Measurements from ENCODE around the gene IL10RB. TPM values are rescaled to one million over a fixed set of nuclear protein-coding genes. Genes with fewer than 3 reads are reported as not detected.
"Not testable (repeated sequence)": the region's sequence is repeated elsewhere in the genome, so short reads cannot be mapped to it uniquely, and the experiment has no call there.

Gene IL10RB
- total RNA-seq, 4 donors from 2014 or later: 13.1 to 23.7 (median 20.5) TPM

DNA sequence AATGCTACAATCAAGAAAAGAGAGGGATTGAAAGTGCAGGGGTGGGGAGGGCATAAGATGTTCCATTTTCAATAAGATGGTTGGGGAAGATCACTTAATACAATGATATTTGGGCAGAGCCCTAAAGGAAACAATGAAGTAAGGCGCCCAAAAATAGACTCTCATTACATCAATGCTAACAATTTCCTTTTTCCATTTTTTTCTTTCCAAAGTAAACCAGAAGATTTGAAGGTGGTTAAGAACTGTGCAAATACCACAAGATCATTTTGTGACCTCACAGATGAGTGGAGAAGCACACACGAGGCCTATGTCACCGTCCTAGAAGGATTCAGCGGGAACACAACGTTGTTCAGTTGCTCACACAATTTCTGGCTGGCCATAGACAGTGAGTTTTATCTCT is 19.7 kb upstream of the IL10RB start:
- Histone ChIP-seq H3K4me3 (no peak overlapping the region), H3K4me1 (no peaks in the 10 kb centered on the region), H3K27me3 (no peaks in the 10 kb centered on the region), H3K9me3 (no peaks in the 10 kb centered on the region), H3K36me3 (peaks cover 0 to 82% of the 10 kb centered on the region in 2 donors), H3K27ac (no peak overlapping the region)
- 89 to 91% methylated on average over 3 to 5 of the region's 5 CpGs for WGBS, 2 donors (ENCODE audit: low coverage in 1 of 2)
- ATAC-seq: no peak
- no peak for TF ChIP-seq POLR2AphosphoS5 (IDR thresholded peaks at IDR 0.05)
- TF ChIP-seq, protein P1, sequence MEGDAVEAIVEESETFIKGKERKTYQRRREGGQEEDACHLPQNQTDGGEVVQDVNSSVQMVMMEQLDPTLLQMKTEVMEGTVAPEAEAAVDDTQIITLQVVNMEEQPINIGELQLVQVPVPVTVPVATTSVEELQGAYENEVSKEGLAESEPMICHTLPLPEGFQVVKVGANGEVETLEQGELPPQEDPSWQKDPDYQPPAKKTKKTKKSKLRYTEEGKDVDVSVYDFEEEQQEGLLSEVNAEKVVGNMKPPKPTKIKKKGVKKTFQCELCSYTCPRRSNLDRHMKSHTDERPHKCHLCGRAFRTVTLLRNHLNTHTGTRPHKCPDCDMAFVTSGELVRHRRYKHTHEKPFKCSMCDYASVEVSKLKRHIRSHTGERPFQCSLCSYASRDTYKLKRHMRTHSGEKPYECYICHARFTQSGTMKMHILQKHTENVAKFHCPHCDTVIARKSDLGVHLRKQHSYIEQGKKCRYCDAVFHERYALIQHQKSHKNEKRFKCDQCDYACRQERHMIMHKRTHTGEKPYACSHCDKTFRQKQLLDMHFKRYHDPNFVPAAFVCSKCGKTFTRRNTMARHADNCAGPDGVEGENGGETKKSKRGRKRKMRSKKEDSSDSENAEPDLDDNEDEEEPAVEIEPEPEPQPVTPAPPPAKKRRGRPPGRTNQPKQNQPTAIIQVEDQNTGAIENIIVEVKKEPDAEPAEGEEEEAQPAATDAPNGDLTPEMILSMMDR (IDR thresholded peaks at IDR 0.05): no peak
- TF ChIP-seq POLR2A (IDR thresholded peaks at IDR 0.05): no peak
- no peak for TF ChIP-seq EP300 (IDR thresholded peaks at IDR 0.05)

DNA sequence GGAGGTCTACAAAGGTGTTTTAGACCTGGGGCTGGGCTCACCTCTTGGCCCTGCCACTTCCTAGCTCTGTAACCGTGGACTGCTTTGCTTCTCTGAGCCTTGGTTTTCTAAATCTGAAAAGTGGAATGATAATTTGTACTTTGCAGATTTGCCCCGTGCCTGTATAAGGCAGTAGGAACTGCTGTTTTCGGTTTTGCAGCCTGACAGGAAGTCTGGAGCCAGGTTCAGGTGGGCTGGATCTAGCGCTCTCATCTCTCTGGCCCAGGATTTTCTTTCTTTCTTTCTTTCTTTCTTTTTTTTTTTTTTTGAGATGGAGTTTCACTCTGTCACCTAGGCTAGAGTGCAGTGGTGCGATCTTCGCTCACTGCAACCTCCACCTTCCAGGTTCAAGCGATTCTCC is 19.2 kb upstream of the IL10RB start:
- Histone ChIP-seq H3K27ac (no peak overlapping the region), H3K27me3 (no peaks in the 10 kb centered on the region), H3K9me3 (no peaks in the 10 kb centered on the region), H3K36me3 (peaks cover 0 to 84% of the 10 kb centered on the region in 2 donors), H3K4me3 (no peak overlapping the region), H3K4me1 (no peaks in the 10 kb centered on the region)
- TF ChIP-seq EP300 (IDR thresholded peaks at IDR 0.05) (no peak), POLR2A (IDR thresholded peaks at IDR 0.05) (no peak), POLR2AphosphoS5 (IDR thresholded peaks at IDR 0.05) (no peak)
- TF ChIP-seq, protein P1 (IDR thresholded peaks at IDR 0.05): no peak
- no peak for ATAC-seq
- 89 to 93% methylated on average over 2 to 4 of the region's 7 CpGs for WGBS, 2 donors (ENCODE audit: low coverage in 1 of 2)

DNA sequence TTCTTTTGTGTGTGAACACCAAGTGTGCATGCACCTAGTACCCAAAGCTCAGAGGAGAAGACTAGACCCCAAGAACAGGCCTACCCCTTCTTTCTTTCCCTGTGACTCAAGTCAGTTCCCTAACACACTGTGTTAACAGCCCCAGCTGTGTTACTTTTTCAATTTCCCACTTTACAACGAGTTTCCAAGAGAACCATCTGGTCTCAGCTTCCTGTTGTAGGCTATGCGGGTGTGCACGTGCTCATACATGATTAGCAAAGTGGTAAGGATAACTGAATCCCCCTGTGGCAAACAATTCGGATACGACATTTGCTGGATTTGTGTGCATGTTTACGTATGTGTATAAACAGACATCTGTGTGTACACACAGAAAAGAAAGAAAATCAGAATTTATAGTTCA is 18.6 kb upstream of the IL10RB start:
- no peaks in the 10 kb centered on the region for H3K9me3 ChIP-seq
- ATAC-seq: no peak
- H3K4me1 ChIP-seq: no peaks in the 10 kb centered on the region
- H3K27ac ChIP-seq: no peak overlapping the region
- WGBS, 2 donors (ENCODE audit: low coverage in 1 of 2): 41 to 77% methylated on average over 6 of the region's 6 CpGs
- TF ChIP-seq EP300 (IDR thresholded peaks at IDR 0.05): no peak
- no peak for TF ChIP-seq POLR2A (IDR thresholded peaks at IDR 0.05)
- TF ChIP-seq, protein P1 (IDR thresholded peaks at IDR 0.05): no peak
- TF ChIP-seq POLR2AphosphoS5 (IDR thresholded peaks at IDR 0.05): no peak
- no peaks in the 10 kb centered on the region for H3K27me3 ChIP-seq
- H3K4me3 ChIP-seq: no peak overlapping the region
- H3K36me3 ChIP-seq: peaks cover 0 to 89% of the 10 kb centered on the region in 2 donors

DNA sequence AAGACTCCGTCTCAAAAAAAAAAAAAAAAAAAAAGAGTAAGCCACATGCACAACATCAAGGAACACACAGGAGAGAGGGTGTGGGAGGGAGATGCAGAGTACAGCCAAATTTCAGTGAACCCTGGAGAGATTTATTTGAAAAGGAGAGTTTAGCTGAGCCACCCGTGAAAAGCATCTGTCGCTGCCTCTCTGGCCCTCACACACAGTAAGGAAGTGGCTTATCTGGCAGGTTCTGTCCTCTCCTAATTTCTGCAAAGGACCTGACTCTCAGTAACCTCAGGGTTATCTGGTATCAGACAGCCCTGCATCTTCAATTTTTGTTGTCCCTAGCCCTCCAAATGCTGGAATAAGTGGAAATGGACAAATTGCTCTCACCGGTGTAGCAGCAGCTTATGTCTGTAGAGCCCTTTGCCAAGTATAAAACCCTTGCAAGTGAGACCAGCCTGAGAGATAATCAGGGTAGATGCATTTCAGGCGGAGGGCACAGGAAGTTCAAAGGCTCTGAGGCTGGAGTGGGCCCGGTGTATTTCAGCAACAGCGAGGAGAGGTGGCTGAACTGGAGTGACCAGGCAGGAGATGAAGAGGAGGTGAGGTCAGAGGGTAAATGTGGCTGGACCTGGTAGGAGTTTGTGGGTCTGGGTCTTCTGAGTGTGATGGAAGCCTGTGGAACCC is 16.7 kb upstream of the IL10RB start:
- Histone ChIP-seq H3K27me3 (no peaks in the 10 kb centered on the region), H3K36me3 (peaks cover 0 to 100% of the 10 kb centered on the region in 2 donors), H3K27ac (no peak overlapping the region), H3K4me1 (no peaks in the 10 kb centered on the region), H3K9me3 (no peaks in the 10 kb centered on the region), H3K4me3 (no peak overlapping the region)
- 80 to 92% methylated on average over 1 to 6 of the region's 7 CpGs for WGBS, 2 donors (ENCODE audit: low coverage in 1 of 2)
- no peak for ATAC-seq
- TF ChIP-seq POLR2AphosphoS5 (IDR thresholded peaks at IDR 0.05) (no peak), POLR2A (IDR thresholded peaks at IDR 0.05) (no peak)
- TF ChIP-seq, protein P1 (IDR thresholded peaks at IDR 0.05): no peak

DNA sequence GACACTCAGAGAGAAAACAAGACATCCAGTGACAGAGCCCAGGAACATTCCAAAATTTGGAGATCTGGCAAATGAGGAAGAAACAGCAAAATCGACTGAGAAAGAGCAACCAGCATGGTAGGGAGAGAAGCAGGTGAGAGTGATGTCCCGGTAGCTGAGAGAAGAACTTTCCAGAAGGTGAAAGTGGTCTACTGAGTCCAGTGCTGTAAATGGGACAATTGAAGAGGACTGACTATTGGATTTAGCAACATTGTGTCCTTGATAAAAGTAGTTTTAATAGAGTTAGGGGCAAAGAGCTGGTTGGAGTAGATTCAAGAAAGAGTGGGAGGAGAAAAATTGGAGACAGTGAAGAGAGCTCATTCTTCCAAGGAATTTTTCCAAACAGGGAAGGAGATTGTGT is 15.0 kb upstream of the IL10RB start:
- Histone ChIP-seq H3K27me3 (no peaks in the 10 kb centered on the region), H3K36me3 (peaks cover 0 to 100% of the 10 kb centered on the region in 2 donors), H3K4me3 (no peak overlapping the region), H3K9me3 (no peaks in the 10 kb centered on the region), H3K27ac (no peak overlapping the region), H3K4me1 (no peaks in the 10 kb centered on the region)
- no peak for ATAC-seq
- TF ChIP-seq EP300 (IDR thresholded peaks at IDR 0.05) (no peak), POLR2AphosphoS5 (IDR thresholded peaks at IDR 0.05) (no peak), POLR2A (IDR thresholded peaks at IDR 0.05) (no peak)
- TF ChIP-seq, protein P1 (IDR thresholded peaks at IDR 0.05): no peak
- 69 to 85% methylated on average over 2 of the region's 2 CpGs for WGBS, 2 donors (ENCODE audit: low coverage in 1 of 2)

DNA sequence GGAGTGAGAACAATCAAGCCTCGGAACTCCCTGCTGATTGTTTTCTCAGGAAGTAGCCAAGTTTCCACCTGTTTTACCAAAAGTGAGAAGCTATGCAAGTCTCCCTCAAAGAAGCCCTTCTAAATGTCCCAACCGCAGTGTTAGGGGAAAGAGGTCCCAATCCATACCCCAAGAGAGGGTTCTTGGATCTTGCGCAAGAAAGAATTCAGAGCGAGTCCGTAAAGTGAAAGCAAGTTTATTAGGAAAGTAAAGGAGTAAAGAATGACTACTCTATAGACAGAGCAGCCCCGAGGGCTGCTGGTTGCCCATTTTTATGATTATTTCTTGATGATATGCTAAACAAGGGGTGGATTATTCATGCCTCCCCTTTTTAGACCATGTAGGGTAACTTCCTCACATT is 12.8 kb upstream of the IL10RB start:
- H3K27ac ChIP-seq, H3K9me3 ChIP-seq, ATAC-seq, H3K4me1 ChIP-seq, H3K4me3 ChIP-seq, H3K27me3 ChIP-seq: not testable (repeated sequence)
- peaks cover 0 to 100% of the 10 kb centered on the region in 2 donors for H3K36me3 ChIP-seq
- WGBS, 2 donors (ENCODE audit: low coverage in 1 of 2): 85 to 90% methylated on average over 5 of the region's 6 CpGs
